MCF 10A (cell line): ENCODE measurements around the gene CDKN2D. TPM values are rescaled to one million over a fixed set of nuclear protein-coding genes. Genes with fewer than 3 reads are reported as not detected.

Experiments
- BruUV-seq: library from RNA; stranded (reverse); fragments of 400-500 nt; replicated peaks from 2 replicates; lab custom pipeline; 2021; lab: Mats Ljungman, UMichigan
- CTCF ChIA-PET: fragments of 300-600 bp; sonication (Branson Sonifier 250); formaldehyde crosslinking; extraction: SDS; loops from one replicate; lab custom pipeline; 2021; ENCODE audit warnings: antibody characterized with exemption, inconsistent platforms; lab: Yijun Ruan, JAX
- POLR2A ChIA-PET: fragments of 300-600, 350-650 bp; sonication (Branson Sonifier 250); formaldehyde crosslinking; extraction: SDS; loops from one replicate; lab custom pipeline; 2020; ENCODE audit warnings: antibody characterized with exemption, inconsistent platforms; lab: Yijun Ruan, JAX
- DNase-seq: peaks from one replicate; pipeline ENCODE4 v3.0.0-alpha.2; 2018; ENCODE audit not compliant: unreplicated experiment
- H3K27ac Mint-ChIP-seq: one replicate; pipeline ENCODE4 v1.8.0; 2022; ENCODE audit warnings: mild to moderate bottlenecking, low read depth, mixed read lengths; ENCODE audit not compliant: unreplicated experiment
- H3K27me3 Mint-ChIP-seq: one replicate; pipeline ENCODE4 v1.8.0; 2022; ENCODE audit warnings: mixed read lengths; ENCODE audit not compliant: insufficient read depth, unreplicated experiment
- H3K36me3 Mint-ChIP-seq: one replicate; pipeline ENCODE4 v1.8.0; 2022; ENCODE audit warnings: mild to moderate bottlenecking, moderate library complexity, mixed read lengths; ENCODE audit not compliant: insufficient read depth, unreplicated experiment
- H3K4me1 Mint-ChIP-seq: one replicate; pipeline ENCODE4 v1.8.0; 2022; ENCODE audit warnings: mixed read lengths; ENCODE audit not compliant: insufficient read depth, unreplicated experiment
- H3K4me3 Mint-ChIP-seq: one replicate; pipeline ENCODE4 v1.8.0; 2022; ENCODE audit warnings: mild to moderate bottlenecking, moderate library complexity, mixed read lengths; ENCODE audit not compliant: unreplicated experiment
- H3K9me3 Mint-ChIP-seq: one replicate; pipeline ENCODE4 v1.8.0; 2022; ENCODE audit warnings: mixed read lengths; ENCODE audit not compliant: unreplicated experiment
- intact Hi-C: fragments of 100-400 bp; cut with micrococcal nuclease; formaldehyde crosslinking; loops from 2 replicates; pipeline ENCODE4 v1.14.1; 2022
- total RNA-seq: library from RNA; stranded (reverse); gene quantifications from 2 replicates; pipeline ENCODE4 v1.2.3, GENCODE V29; 2022
- TF ChIP-seq, protein P1 (sequence below): fragments of 200-600 bp; IDR thresholded peaks from one replicate; pipeline ENCODE4 v1.8.0; 2022; ENCODE audit warnings: antibody characterized with exemption, mild to moderate bottlenecking; ENCODE audit not compliant: unreplicated experiment

Gene CDKN2D
- total RNA-seq, 1 experiment from 2014 or later = 2.6 TPM

DNA sequence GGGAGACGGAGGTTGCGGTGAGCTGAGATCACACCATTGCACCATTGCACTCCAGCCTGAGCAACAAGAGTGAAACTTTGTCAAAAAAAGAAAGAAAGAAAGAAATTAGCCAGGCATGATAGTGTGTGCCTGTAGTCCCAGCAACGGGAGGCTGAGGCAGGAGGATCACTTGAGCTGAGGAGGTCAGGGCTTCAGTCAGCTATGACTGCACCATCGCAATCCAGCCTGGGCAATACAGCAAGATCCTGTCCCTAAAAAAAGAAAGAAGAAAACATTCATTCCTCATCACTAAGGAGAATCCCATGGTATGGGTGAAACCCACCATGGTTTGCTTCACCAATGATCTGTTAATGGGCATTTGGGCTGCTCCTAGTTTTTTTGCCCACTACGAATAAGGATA is 31.4 kb upstream of the CDKN2D start:
- H3K36me3 Mint-ChIP-seq = no peaks in the 10 kb centered on the region
- CTCF ChIA-PET = interaction anchor here (0.6 to 1.0 kb wide), 2 partner anchors 18 to 100 kb away, joined by 3 read pairs; no protein-coding TSS in a partner anchor

DNA sequence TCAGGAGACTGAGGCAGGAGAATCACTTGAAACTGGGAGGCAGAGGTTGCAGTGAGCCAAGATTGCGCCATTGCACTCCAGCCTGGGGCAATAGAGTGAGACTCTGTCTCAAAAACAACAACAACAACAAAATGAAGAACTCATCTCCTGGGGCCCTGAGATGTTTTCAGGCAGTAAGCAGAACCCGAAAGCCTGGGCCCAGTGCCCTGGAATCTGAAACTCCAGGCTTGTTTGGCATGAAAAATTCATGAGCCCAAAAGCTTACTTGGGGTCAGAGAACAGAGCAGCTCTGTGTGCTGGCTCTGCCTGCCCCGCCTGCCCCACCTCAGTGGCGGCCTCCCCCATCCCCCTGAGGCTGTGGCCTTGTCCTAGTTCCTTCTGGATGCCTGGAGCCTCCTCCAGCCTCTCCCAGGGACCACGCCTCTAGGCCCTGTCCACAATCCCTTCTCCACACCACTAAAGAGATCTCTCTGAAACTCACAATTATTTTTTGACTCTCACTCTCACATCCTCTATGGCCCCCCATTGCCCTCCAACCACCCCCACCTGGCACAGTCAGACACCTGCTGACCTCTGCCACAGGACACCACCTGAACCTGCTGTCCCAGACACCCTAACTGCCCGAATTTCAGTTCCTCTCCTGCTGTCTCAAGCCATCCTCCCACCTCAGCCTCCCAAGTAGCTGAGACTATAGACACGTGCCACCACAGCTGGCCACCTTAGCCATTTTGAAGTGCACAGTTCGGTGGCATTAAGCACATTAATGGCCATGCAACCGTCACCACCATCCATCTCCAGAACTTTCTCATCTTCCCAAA is 25.2 kb upstream of the CDKN2D start:
- Mint-ChIP-seq H3K36me3 (no peaks in the 10 kb centered on the region), H3K27ac (no peak overlapping the region), H3K4me1 (no peaks in the 10 kb centered on the region), H3K4me3 (no peak overlapping the region), H3K9me3 (no peaks in the 10 kb centered on the region), H3K27me3 (no peaks in the 10 kb centered on the region)
- no peak for DNase-seq
- intact Hi-C loops = no loop called here
- POLR2A ChIA-PET = interaction anchor here (0.6 kb wide), 1 partner anchor 28 kb away, joined by 3 read pairs; no protein-coding TSS in a partner anchor
- CTCF ChIA-PET = interaction anchor here (0.6 to 2.7 kb wide), 4 partner anchors 12 to 165 kb away, joined by 3 to 26 read pairs (median 8); no protein-coding TSS in a partner anchor
- TF ChIP-seq, protein P1, sequence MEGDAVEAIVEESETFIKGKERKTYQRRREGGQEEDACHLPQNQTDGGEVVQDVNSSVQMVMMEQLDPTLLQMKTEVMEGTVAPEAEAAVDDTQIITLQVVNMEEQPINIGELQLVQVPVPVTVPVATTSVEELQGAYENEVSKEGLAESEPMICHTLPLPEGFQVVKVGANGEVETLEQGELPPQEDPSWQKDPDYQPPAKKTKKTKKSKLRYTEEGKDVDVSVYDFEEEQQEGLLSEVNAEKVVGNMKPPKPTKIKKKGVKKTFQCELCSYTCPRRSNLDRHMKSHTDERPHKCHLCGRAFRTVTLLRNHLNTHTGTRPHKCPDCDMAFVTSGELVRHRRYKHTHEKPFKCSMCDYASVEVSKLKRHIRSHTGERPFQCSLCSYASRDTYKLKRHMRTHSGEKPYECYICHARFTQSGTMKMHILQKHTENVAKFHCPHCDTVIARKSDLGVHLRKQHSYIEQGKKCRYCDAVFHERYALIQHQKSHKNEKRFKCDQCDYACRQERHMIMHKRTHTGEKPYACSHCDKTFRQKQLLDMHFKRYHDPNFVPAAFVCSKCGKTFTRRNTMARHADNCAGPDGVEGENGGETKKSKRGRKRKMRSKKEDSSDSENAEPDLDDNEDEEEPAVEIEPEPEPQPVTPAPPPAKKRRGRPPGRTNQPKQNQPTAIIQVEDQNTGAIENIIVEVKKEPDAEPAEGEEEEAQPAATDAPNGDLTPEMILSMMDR = no peak
- no TSS peak for BruUV-seq

More for the DNA sequence above, 31.4 kb upstream of the CDKN2D start:
- intact Hi-C loops = no loop called here
- DNase-seq = no peak
- H3K27ac Mint-ChIP-seq = no peak overlapping the region
- BruUV-seq = no TSS peak
- H3K27me3 Mint-ChIP-seq = peaks cover 15% of the 10 kb centered on the region
- no peak overlapping the region for H3K4me3 Mint-ChIP-seq
- no peaks in the 10 kb centered on the region for H3K9me3 Mint-ChIP-seq
- no peaks in the 10 kb centered on the region for H3K4me1 Mint-ChIP-seq
- POLR2A ChIA-PET = interaction anchor here (0.7 kb wide), 1 partner anchor 16 kb away, joined by 3 read pairs; no protein-coding TSS in a partner anchor
- TF ChIP-seq, protein P1 = no peak

DNA sequence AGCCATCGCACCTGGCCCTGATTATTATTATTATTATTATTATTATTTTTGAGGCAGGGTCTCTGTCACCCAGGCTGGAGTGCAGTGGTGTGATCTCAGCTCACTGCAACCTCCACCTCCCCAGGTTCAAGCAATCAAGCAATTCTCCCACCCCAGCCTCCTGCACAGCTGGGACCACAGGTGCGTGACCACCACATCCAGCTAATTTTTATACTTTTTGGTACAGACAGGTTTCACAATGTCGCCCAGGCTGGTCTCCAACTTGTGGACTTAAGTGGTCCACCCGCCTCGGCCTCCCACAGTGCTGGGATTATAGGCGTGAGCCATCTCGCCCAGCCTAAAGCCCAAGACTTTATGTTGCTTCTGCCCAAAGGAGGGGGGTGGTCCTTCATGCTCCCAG is 24.4 kb upstream of the CDKN2D start:
- Mint-ChIP-seq H3K27me3 (peaks cover 3% of the 10 kb centered on the region), H3K9me3 (no peaks in the 10 kb centered on the region), H3K36me3 (no peaks in the 10 kb centered on the region), H3K27ac (no peak overlapping the region), H3K4me3 (no peak overlapping the region), H3K4me1 (no peaks in the 10 kb centered on the region)
- intact Hi-C loops = no loop called here
- ChIA-PET POLR2A (interaction anchor here (1.0 kb wide), 1 partner anchor 60 kb away, joined by 3 read pairs; no protein-coding TSS in a partner anchor), CTCF (interaction anchor here (0.6 to 2.7 kb wide), 3 partner anchors 12 to 51 kb away, joined by 3 to 13 read pairs (median 5); no protein-coding TSS in a partner anchor)
- TF ChIP-seq, protein P1 = no peak
- no peak for DNase-seq
- BruUV-seq = no TSS peak

DNA sequence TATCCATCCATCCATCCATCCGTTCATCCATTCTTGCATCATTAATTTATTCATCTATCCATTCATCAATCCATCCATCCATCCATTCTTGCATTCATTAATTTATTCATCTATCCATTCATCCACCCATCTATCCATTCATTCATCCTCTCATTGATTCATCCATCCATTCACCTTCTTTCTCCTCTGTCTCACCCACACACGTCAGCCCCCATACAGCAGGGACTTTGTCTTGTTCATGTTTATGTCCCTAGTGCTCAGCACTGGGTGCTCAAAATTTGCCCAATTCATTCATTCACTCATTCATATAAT is 19.0 kb upstream of the CDKN2D start:
- peaks cover 7% of the 10 kb centered on the region for H3K9me3 Mint-ChIP-seq
- peaks cover 7% of the 10 kb centered on the region for H3K4me1 Mint-ChIP-seq
- TF ChIP-seq, protein P1 = no peak
- intact Hi-C loops = no loop called here
- BruUV-seq = no TSS peak
- H3K27me3 Mint-ChIP-seq = peaks cover 20% of the 10 kb centered on the region
- H3K27ac Mint-ChIP-seq = no peak overlapping the region
- ChIA-PET POLR2A (no interaction called here), CTCF (interaction anchor here (1.0 kb wide), 1 partner anchor 15 kb away, joined by 3 read pairs; no protein-coding TSS in a partner anchor)
- peak overlapping the region; percentile 13 for H3K4me3 Mint-ChIP-seq
- no peak for DNase-seq
- H3K36me3 Mint-ChIP-seq = no peaks in the 10 kb centered on the region
